H1 (cell line): Measurements from ENCODE around the gene DIDO1.

ENCODE experiments used
- ASH2L ChIP-seq: fragments of 200-600, 300-600 bp; sonication (generic); IDR thresholded peaks from one replicate; pipeline ENCODE4 v1.7.1; 2017; ENCODE audit warnings: low read length
- EP300 ChIP-seq, 2 experiments: IDR thresholded peaks; 1 replicate in 1 of 2; 2 replicates in 1 of 2; pipeline ENCODE4 v1.6.1; 2011 to 2012; ENCODE audit warnings: low read depth in 2 of 2, low read length in 2 of 2, mild to moderate bottlenecking in 2 of 2, borderline replicate concordance in 1 of 2, inconsistent platforms in 1 of 2, moderate library complexity in 1 of 2
- JUN ChIP-seq: IDR thresholded peaks from 2 replicates; pipeline ENCODE4 v1.6.1; 2011; ENCODE audit warnings: low read depth, mild to moderate bottlenecking, improper control_type of control experiment, low read length
- POLR2A ChIP-seq, 2 experiments: IDR thresholded peaks; 1 replicate in 1 of 2; 2 replicates in 1 of 2; pipeline ENCODE4 v1.6.1; 2011; ENCODE audit warnings: low read depth in 2 of 2, low read length in 2 of 2, mild to moderate bottlenecking in 2 of 2; ENCODE audit errors: control extremely low read depth in 1 of 2
- RAD21 ChIP-seq, 2 experiments: IDR thresholded peaks in 1 of 2; conservative IDR thresholded peaks in 1 of 2; 2 replicates each; pipeline ENCODE4 v1.6.1; 2011; ENCODE audit warnings: low read depth in 2 of 2, low read length in 2 of 2, improper control_type of control experiment in 1 of 2, inconsistent platforms in 1 of 2, mild to moderate bottlenecking in 1 of 2, moderate library complexity in 1 of 2
- RXRA ChIP-seq: IDR thresholded peaks from 2 replicates; pipeline ENCODE4 v1.6.1; 2011; ENCODE audit warnings: low read depth, mild to moderate bottlenecking, low read length, moderate library complexity; ENCODE audit not compliant: insufficient read depth
- TF ChIP-seq, protein P1 (sequence below), 3 experiments: IDR thresholded peaks; 1 replicate in 2 of 3; 2 replicates in 1 of 3; pipeline versions ENCODE4 v1.5.1 to v1.6.1; 2011; ENCODE audit warnings: low read length in 3 of 3, mild to moderate bottlenecking in 3 of 3, inconsistent platforms in 2 of 3, low read depth in 1 of 3, moderate library complexity in 1 of 3; ENCODE audit not compliant: insufficient read depth in 1 of 3; ENCODE audit errors: control extremely low read depth in 1 of 3

- TF ChIP-seq, protein P1, sequence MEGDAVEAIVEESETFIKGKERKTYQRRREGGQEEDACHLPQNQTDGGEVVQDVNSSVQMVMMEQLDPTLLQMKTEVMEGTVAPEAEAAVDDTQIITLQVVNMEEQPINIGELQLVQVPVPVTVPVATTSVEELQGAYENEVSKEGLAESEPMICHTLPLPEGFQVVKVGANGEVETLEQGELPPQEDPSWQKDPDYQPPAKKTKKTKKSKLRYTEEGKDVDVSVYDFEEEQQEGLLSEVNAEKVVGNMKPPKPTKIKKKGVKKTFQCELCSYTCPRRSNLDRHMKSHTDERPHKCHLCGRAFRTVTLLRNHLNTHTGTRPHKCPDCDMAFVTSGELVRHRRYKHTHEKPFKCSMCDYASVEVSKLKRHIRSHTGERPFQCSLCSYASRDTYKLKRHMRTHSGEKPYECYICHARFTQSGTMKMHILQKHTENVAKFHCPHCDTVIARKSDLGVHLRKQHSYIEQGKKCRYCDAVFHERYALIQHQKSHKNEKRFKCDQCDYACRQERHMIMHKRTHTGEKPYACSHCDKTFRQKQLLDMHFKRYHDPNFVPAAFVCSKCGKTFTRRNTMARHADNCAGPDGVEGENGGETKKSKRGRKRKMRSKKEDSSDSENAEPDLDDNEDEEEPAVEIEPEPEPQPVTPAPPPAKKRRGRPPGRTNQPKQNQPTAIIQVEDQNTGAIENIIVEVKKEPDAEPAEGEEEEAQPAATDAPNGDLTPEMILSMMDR (IDR thresholded peaks at IDR 0.05; ENCODE audit: control extremely low read depth in 1 of 3, insufficient read depth in 1 of 3, low read depth in 1 of 3, low read length in 3 of 3) = no peak
- TF ChIP-seq POLR2A (IDR thresholded peaks at IDR 0.05; ENCODE audit: control extremely low read depth in 1 of 2, low read depth in 2 of 2, low read length in 2 of 2) (no peak), RXRA (no peak), JUN (no peak), EP300 (IDR thresholded peaks at IDR 0.05; ENCODE audit: borderline replicate concordance in 1 of 2, low read depth in 2 of 2, low read length in 2 of 2) (no peak), RAD21 (IDR thresholded peaks at IDR 0.05 in 1 of 2, conservative IDR thresholded peaks at IDR 0.05 in 1 of 2; ENCODE audit: low read depth in 2 of 2, low read length in 2 of 2) (no peak), ASH2L (no peak)
Measured at GRCh38 chr20:62828051-62828450, 98.3 kb downstream of the DIDO1 start.
